ENCODE results near the gene THRAP3. TPM values are rescaled to one million over a fixed set of nuclear protein-coding genes. Genes with fewer than 3 reads are reported as not detected.

The THRAP3 gene
- total and polyA plus RNA-seq, 7 experiments from 2014 or later: 62.1 to 138 (median 112) TPM

DNA sequence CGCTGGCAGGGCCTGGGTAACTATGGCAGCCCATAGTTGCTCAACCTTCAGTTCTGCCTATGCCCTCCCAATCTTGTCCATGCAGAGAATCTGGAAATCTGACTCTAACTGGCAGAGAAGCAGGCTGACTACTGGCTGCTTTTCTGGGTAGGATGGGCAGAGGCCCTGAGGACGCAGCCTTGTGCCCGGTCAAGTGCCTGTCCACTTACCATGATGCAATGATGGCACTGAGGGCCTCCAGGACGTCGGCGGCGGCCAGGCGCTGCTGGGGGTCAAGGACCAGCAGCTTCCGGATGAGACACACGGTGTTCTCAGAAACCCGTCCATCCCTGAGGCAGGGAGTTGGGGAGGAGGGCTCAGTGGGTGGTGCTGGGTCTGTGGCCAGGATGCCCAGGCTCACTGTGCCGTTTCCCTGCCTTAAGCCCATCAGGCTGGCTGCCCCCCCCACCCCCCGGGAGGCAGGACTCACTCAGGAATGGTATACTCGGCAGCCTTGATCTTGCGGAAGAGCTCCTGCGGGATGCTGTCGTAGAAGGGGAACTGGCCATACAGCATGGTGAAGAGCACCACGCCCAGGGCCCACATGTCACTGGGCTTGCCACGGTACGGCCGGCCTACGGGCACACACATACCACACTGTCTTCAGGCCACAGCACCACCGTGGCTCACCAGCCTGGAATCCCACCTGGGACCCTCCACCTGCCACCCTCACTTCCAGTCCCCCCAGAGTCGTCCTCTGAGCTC, 119.6 kb downstream of the THRAP3 start:
- Histone ChIP-seq H3K27me3 (ENCODE audit: control insufficient read depth in 2 of 2, insufficient read depth in 2 of 2, low read length in 2 of 2) (no peaks in the 10 kb centered on the region), H3K4me3 (ENCODE audit: low read length) (no peak overlapping the region), H3K36me3 (ENCODE audit: control insufficient read depth in 2 of 3, insufficient read depth in 3 of 3, low read length in 3 of 3) (peaks cover 6 to 79% (median 16%) of the 10 kb centered on the region in 3 experiments), H3K9me3 (ENCODE audit: control insufficient read depth in 2 of 3, low read length in 3 of 3) (no peaks in the 10 kb centered on the region), H3K27ac (ENCODE audit: low read depth, low read length) (no peak overlapping the region), H3K4me1 (ENCODE audit: control insufficient read depth in 2 of 2, insufficient read depth in 2 of 2, low read length in 2 of 2) (peaks cover 0 to 8% of the 10 kb centered on the region in 2 donors)
- CTCF ChIA-PET: interaction anchor here (0.8 to 7.6 kb wide), 11 partner anchors 13 to 212 kb away, joined by 3 to 176 read pairs (median 9); partner anchors contain the start of genes LSM10 and STK40
- Mint-ChIP-seq H3K27me3 (no peaks in the 10 kb centered on the region), H3K27ac (peak overlapping the region in 3 of 9 donors; percentile 19 to 67 (median 61)), H3K36me3 (peaks cover 0 to 50% (median 15%) of the 10 kb centered on the region in 5 donors), H3K4me1 (peaks cover 0 to 39% (median 19%) of the 10 kb centered on the region in 7 donors), H3K4me3 (no peak overlapping the region), H3K9me3 (no peaks in the 10 kb centered on the region)
- intact Hi-C loops (cut with micrococcal nuclease): no loop called here
- POLR2A ChIA-PET: interaction anchor here (1.0 to 3.4 kb wide), 7 partner anchors 16 to 75 kb away, joined by 3 to 49 read pairs (median 10); partner anchors contain the start of genes LSM10 and STK40
- no peak for ATAC-seq
- DNase-seq: no peak

DNA sequence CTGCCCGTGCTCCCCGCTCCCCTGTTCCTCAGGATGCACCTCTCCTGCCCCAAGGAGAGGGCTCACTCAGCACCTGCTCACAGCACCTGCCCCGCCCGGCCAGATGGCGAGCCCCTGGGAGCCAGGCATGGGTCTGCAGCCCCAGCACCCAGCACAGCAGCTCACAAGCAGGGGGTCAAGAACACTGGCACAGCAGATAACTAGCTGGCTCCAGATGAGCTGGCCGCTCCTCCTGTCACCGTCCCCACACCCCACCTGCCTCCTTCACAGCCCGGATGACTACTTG, 120.1 kb downstream of the THRAP3 start:
- POLR2A ChIA-PET: interaction anchor here (3.1 to 3.4 kb wide), 2 partner anchors 23 to 75 kb away, joined by 23 to 24 read pairs; no protein-coding TSS in a partner anchor
- peak overlapping the region in 3 of 9 donors; percentile 19 to 67 (median 61) for H3K27ac Mint-ChIP-seq
- intact Hi-C loops (cut with micrococcal nuclease): no loop called here
- no peak overlapping the region for H3K4me3 Mint-ChIP-seq
- CTCF ChIA-PET: interaction anchor here (1.1 to 7.6 kb wide), 5 partner anchors 24 to 79 kb away, joined by 3 to 176 read pairs (median 40); partner anchors contain the start of gene STK40
- ATAC-seq (no peak), DNase-seq (no peak)
- no peaks in the 10 kb centered on the region for H3K9me3 Mint-ChIP-seq
- Histone ChIP-seq H3K4me1 (ENCODE audit: control insufficient read depth in 2 of 2, insufficient read depth in 2 of 2, low read length in 2 of 2) (peaks cover 0 to 8% of the 10 kb centered on the region in 2 donors), H3K27ac (ENCODE audit: low read depth, low read length) (no peak overlapping the region), H3K36me3 (ENCODE audit: control insufficient read depth in 2 of 3, insufficient read depth in 3 of 3, low read length in 3 of 3) (peaks cover 6 to 80% (median 14%) of the 10 kb centered on the region in 3 experiments), H3K4me3 (ENCODE audit: low read length) (no peak overlapping the region), H3K27me3 (ENCODE audit: control insufficient read depth in 2 of 2, insufficient read depth in 2 of 2, low read length in 2 of 2) (no peaks in the 10 kb centered on the region), H3K9me3 (ENCODE audit: control insufficient read depth in 2 of 3, low read length in 3 of 3) (no peaks in the 10 kb centered on the region)
- H3K27me3 Mint-ChIP-seq: no peaks in the 10 kb centered on the region
- H3K4me1 Mint-ChIP-seq: peaks cover 0 to 34% (median 14%) of the 10 kb centered on the region in 7 donors
- H3K36me3 Mint-ChIP-seq: peaks cover 0 to 47% (median 15%) of the 10 kb centered on the region in 5 donors

DNA sequence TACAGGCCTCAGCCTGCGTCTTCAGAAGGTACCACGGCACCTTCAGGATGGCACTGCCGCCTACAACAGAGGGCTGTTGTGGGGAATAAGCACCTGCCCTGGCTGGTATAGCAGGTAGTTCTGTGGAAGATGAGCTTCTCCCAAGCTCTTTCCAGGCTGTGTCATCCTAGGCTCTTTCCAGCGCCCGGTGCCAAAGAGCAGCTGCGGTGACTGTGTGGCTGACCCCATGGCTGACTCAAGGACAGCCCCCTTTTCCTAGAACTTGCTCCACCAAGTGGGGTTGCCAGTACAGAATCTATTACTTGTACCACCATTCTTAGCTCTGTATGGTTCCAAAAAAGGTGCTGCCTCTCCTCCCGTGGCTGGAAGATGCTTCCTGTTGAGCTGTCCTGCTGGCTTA, 121.1 kb downstream of the THRAP3 start:
- H3K27me3 ChIP-seq (ENCODE audit: control insufficient read depth in 2 of 2, insufficient read depth in 2 of 2, low read length in 2 of 2): no peaks in the 10 kb centered on the region
- intact Hi-C loops (cut with micrococcal nuclease): no loop called here
- CTCF ChIA-PET: interaction anchor here (0.6 to 7.6 kb wide), 7 partner anchors 14 to 78 kb away, joined by 3 to 176 read pairs (median 4); no protein-coding TSS in a partner anchor
- ATAC-seq (no peak), DNase-seq (no peak)
- Mint-ChIP-seq H3K4me3 (no peak overlapping the region), H3K9me3 (no peaks in the 10 kb centered on the region), H3K27ac (peak overlapping the region in 4 of 9 donors; percentile 20 to 61 (median 59)), H3K36me3 (peaks cover 0 to 44% (median 14%) of the 10 kb centered on the region in 5 donors), H3K27me3 (no peaks in the 10 kb centered on the region), H3K4me1 (peaks cover 3 to 34% (median 16%) of the 10 kb centered on the region in 7 donors)
- POLR2A ChIA-PET: interaction anchor here (0.6 to 3.1 kb wide), 5 partner anchors 18 to 122 kb away, joined by 3 to 24 read pairs (median 3); no protein-coding TSS in a partner anchor
- H3K4me3 ChIP-seq (ENCODE audit: low read length): no peak overlapping the region
- peaks cover 0 to 15% of the 10 kb centered on the region in 2 donors for H3K4me1 ChIP-seq (ENCODE audit: control insufficient read depth in 2 of 2, insufficient read depth in 2 of 2, low read length in 2 of 2)
- H3K27ac ChIP-seq (ENCODE audit: low read depth, low read length): no peak overlapping the region
- H3K36me3 ChIP-seq (ENCODE audit: control insufficient read depth in 2 of 3, insufficient read depth in 3 of 3, low read length in 3 of 3): peaks cover 6 to 73% (median 10%) of the 10 kb centered on the region in 3 experiments
- H3K9me3 ChIP-seq (ENCODE audit: control insufficient read depth in 2 of 3, low read length in 3 of 3): no peaks in the 10 kb centered on the region

DNA sequence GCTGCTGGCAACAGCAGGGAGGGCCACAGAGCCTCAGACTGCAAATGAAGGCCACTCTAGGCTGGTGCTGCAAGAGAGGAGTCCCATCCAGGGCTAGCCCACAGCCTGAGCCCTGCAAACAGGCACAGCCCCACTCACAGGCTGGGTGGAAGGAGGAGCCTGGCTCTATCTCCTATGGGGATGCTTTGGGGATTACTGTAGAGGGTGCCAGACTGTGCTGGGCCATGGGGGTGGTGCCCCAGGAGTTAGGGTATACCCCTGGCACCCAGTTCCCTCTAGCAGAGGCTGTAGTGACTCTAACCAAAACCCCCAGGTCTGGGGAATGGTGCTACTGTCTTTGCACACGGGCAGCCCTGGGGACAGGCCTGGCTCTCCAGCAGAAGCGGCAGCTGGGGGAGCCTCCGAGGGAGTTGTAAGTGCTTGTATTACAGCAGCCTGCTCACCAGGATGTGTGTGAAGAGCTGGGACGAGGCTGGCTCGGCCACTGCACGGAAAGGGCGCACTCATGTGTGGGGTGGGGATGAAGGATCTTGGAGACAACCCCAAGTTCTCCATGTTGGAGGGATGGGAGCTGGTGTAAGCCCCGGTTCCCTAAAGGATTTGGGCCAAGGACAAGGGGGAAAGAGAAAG, 122.6 kb downstream of the THRAP3 start:
- H3K36me3 ChIP-seq (ENCODE audit: control insufficient read depth in 2 of 3, insufficient read depth in 3 of 3, low read length in 3 of 3): peaks cover 6 to 58% (median 10%) of the 10 kb centered on the region in 3 experiments
- Mint-ChIP-seq H3K4me3 (no peak overlapping the region), H3K9me3 (no peaks in the 10 kb centered on the region), H3K27ac (peak overlapping the region in 3 of 9 donors; percentile 36 to 67 (median 64)), H3K4me1 (peaks cover 6 to 48% (median 29%) of the 10 kb centered on the region in 7 donors), H3K27me3 (no peaks in the 10 kb centered on the region), H3K36me3 (peaks cover 0 to 35% (median 11%) of the 10 kb centered on the region in 5 donors)
- H3K4me3 ChIP-seq (ENCODE audit: low read length): no peak overlapping the region
- no peaks in the 10 kb centered on the region for H3K27me3 ChIP-seq (ENCODE audit: control insufficient read depth in 2 of 2, insufficient read depth in 2 of 2, low read length in 2 of 2)
- CTCF ChIA-PET: interaction anchor here (2.0 kb wide), 1 partner anchor 21 kb away, joined by 15 read pairs; no protein-coding TSS in a partner anchor
- ATAC-seq (no peak), DNase-seq (no peak)
- no peaks in the 10 kb centered on the region for H3K9me3 ChIP-seq (ENCODE audit: control insufficient read depth in 2 of 3, low read length in 3 of 3)
- peaks cover 4 to 30% of the 10 kb centered on the region in 2 donors for H3K4me1 ChIP-seq (ENCODE audit: control insufficient read depth in 2 of 2, insufficient read depth in 2 of 2, low read length in 2 of 2)
- POLR2A ChIA-PET: interaction anchor here (3.1 to 13.8 kb wide), 2 partner anchors 21 kb away, joined by 24 to 155 read pairs; no protein-coding TSS in a partner anchor
- intact Hi-C loops (cut with micrococcal nuclease): no loop called here
- H3K27ac ChIP-seq (ENCODE audit: low read depth, low read length): no peak overlapping the region

DNA sequence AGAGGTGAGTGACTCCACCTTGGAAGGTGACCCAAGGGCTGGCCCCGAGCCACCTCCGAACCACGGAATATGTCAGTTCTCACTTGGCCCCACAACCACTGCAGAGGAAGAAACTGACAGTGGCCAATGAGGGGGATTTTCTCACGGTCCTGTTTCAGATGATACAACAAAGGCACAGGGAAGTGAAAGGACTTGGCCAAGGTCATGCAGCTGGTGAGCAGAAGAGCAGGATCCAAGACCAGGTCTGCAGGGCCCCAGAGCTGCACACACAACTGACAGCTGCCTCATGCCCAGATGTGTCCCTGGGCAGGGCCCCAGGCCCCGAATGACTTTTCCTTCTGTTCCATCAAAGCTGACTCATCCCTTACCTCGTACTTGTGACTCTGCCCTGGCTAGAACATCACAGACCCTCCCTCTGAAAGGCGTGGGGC, 125.0 kb downstream of the THRAP3 start:
- Mint-ChIP-seq H3K36me3 (peaks cover 0 to 33% (median 14%) of the 10 kb centered on the region in 5 donors), H3K4me1 (peaks cover 6 to 47% (median 28%) of the 10 kb centered on the region in 7 donors), H3K27ac (peak overlapping the region in 3 of 9 donors; percentile 36 to 38 (median 36)), H3K4me3 (peak overlapping the region in 1 of 10 donors; percentile 28), H3K9me3 (no peaks in the 10 kb centered on the region), H3K27me3 (no peaks in the 10 kb centered on the region)
- peaks cover 4 to 22% of the 10 kb centered on the region in 2 donors for H3K4me1 ChIP-seq (ENCODE audit: control insufficient read depth in 2 of 2, insufficient read depth in 2 of 2, low read length in 2 of 2)
- no peak overlapping the region for H3K4me3 ChIP-seq (ENCODE audit: low read length)
- ATAC-seq: no peak
- no peak overlapping the region for H3K27ac ChIP-seq (ENCODE audit: low read depth, low read length)
- H3K9me3 ChIP-seq (ENCODE audit: control insufficient read depth in 2 of 3, low read length in 3 of 3): no peaks in the 10 kb centered on the region
- DNase-seq: no peak
- peaks cover 6 to 65% (median 10%) of the 10 kb centered on the region in 3 experiments for H3K36me3 ChIP-seq (ENCODE audit: control insufficient read depth in 2 of 3, insufficient read depth in 3 of 3, low read length in 3 of 3)
- intact Hi-C loops (cut with micrococcal nuclease): no loop called here
- ChIA-PET CTCF (interaction anchor here (1.2 to 7.6 kb wide), 5 partner anchors 14 to 73 kb away, joined by 3 to 115 read pairs (median 5); no protein-coding TSS in a partner anchor), POLR2A (interaction anchor here (2.1 to 13.8 kb wide), 3 partner anchors 11 to 48 kb away, joined by 11 to 155 read pairs (median 30); partner anchors contain the start of gene LSM10)
- H3K27me3 ChIP-seq (ENCODE audit: control insufficient read depth in 2 of 2, insufficient read depth in 2 of 2, low read length in 2 of 2): no peaks in the 10 kb centered on the region

DNA sequence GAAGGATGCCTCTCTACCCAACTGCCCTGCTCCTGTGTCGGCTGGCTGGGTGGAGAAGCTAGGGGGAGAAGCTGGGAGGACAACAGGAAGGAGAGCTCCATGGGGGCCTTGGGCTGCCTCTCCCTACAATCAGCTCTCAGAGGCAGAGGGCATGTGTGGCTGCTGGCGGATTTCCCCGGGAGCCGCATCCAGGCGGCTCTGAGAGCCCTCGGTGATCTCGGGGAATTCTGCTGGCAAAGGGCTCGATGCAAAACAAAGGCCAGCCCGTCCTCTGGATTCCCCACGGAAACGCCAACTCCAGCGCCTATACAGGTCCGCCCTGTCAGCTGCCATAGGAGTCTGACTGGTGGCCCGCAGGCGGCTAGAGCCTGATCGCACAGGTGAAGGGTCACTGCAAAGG, 125.6 kb downstream of the THRAP3 start:
- H3K27ac ChIP-seq (ENCODE audit: low read depth, low read length): peak overlapping the region; percentile 50
- ChIA-PET CTCF (interaction anchor here (1.2 to 7.6 kb wide), 5 partner anchors 13 to 72 kb away, joined by 3 to 115 read pairs (median 6); no protein-coding TSS in a partner anchor), POLR2A (interaction anchor here (1.2 to 13.8 kb wide), 6 partner anchors 10 to 48 kb away, joined by 3 to 155 read pairs (median 11); partner anchors contain the start of gene LSM10)
- Mint-ChIP-seq H3K27ac (peak overlapping the region in 2 of 9 donors; percentile 87 to 88), H3K36me3 (peaks cover 0 to 30% (median 15%) of the 10 kb centered on the region in 5 donors), H3K27me3 (no peaks in the 10 kb centered on the region), H3K9me3 (no peaks in the 10 kb centered on the region), H3K4me3 (peak overlapping the region in 2 of 10 donors; percentile 55 to 70), H3K4me1 (peaks cover 6 to 41% (median 28%) of the 10 kb centered on the region in 7 donors)
- DNase-seq: no peak
- ATAC-seq: no peak
- no peaks in the 10 kb centered on the region for H3K9me3 ChIP-seq (ENCODE audit: control insufficient read depth in 2 of 3, low read length in 3 of 3)
- H3K4me1 ChIP-seq (ENCODE audit: control insufficient read depth in 2 of 2, insufficient read depth in 2 of 2, low read length in 2 of 2): peaks cover 4 to 22% of the 10 kb centered on the region in 2 donors
- H3K4me3 ChIP-seq (ENCODE audit: low read length): no peak overlapping the region
- H3K27me3 ChIP-seq (ENCODE audit: control insufficient read depth in 2 of 2, insufficient read depth in 2 of 2, low read length in 2 of 2): no peaks in the 10 kb centered on the region
- intact Hi-C loops (cut with micrococcal nuclease): loop anchor here (1.0 to 2.0 kb wide), 5 partner anchors 10 to 71 kb away; partner anchors contain the start of gene LSM10 (in 1 of the 2)
- peaks cover 6 to 65% (median 10%) of the 10 kb centered on the region in 3 experiments for H3K36me3 ChIP-seq (ENCODE audit: control insufficient read depth in 2 of 3, insufficient read depth in 3 of 3, low read length in 3 of 3)

Measured in naive thymus-derived CD4-positive, alpha-beta T cell (primary cell).